Measurements from ENCODE around the gene COMMD6. TPM values are rescaled to one million over a fixed set of nuclear protein-coding genes. Genes with fewer than 3 reads are reported as not detected.

The COMMD6 gene
- total and polyA plus RNA-seq, 9 of the 15 experiments (the other 6 are each of a cell fraction or from before 2014, with no cell fraction given), result 32.6 to 116 (median 65.0) TPM

GRCh38 chr13:75511051-75511625, 26.5 kb downstream of the COMMD6 start (continued):
- TF ChIP-seq DEAF1 (CRISPR knock-in tag; IDR thresholded peaks at IDR 0.05) (no peak), SREBF2 (CRISPR knock-in tag; IDR thresholded peaks at IDR 0.05) (no peak), USF1 (CRISPR knock-in tag; IDR thresholded peaks at IDR 0.05) (no peak), RBM17 (IDR thresholded peaks at IDR 0.05; ENCODE audit: borderline replicate concordance, low read depth, low read length) (no peak), DACH1 (IDR thresholded peaks at IDR 0.05; ENCODE audit: partially characterized antibody) (no peak), NR3C1 (CRISPR knock-in tag; IDR thresholded peaks at IDR 0.05) (no peak)

- WGBS (ENCODE audit: insufficient coverage, low coverage, missing lambda C conversion rate), result 19% methylated on average over 4 of the region's 6 CpGs
- CTCF ChIA-PET (ENCODE audit: low intra/inter-chr PET ratio), result no interaction called here
- in situ Hi-C loops (cut with MboI), result no loop called here
- no peak for TF ChIP-seq CTCF (IDR thresholded peaks at IDR 0.05 in 2 of 3, conservative IDR thresholded peaks at IDR 0.05 in 1 of 3; ENCODE audit: insufficient read depth in 2 of 3, low read depth in 1 of 3, low read length in 3 of 3)
- no peak for TF ChIP-seq ZNF398 (CRISPR knock-in tag; IDR thresholded peaks at IDR 0.05)
- TF ChIP-seq COPS2 (conservative IDR thresholded peaks at IDR 0.05), result no peak
- TF ChIP-seq RNF2 (IDR thresholded peaks at IDR 0.05), result no peak
- no peak for TF ChIP-seq ZNF583 (CRISPR knock-in tag; IDR thresholded peaks at IDR 0.05)
- TF ChIP-seq ZC3H11A (IDR thresholded peaks at IDR 0.05; ENCODE audit: low read depth, low read length), result no peak
- TF ChIP-seq RBBP5 (IDR thresholded peaks at IDR 0.05; ENCODE audit: borderline replicate concordance, insufficient read depth, low read length, poor library complexity, severe bottlenecking), result no peak
- no peak for TF ChIP-seq HMBOX1 (IDR thresholded peaks at IDR 0.05)
These were observed 29.6 kb downstream of the COMMD6 start for GRCh38 chr13:75508002-75508548.

More at GRCh38 chr13:75508002-75508548, 29.6 kb downstream of the COMMD6 start:
- no peak overlapping the region; a peak in 1 of 4 replicates for H3K9ac ChIP-seq (ENCODE audit: insufficient read depth in 1 of 2, low read depth in 2 of 2, low read length in 2 of 2)
- intact Hi-C loops (cut with micrococcal nuclease), result no loop called here
- no peaks in the 10 kb centered on the region for H3K27me3 ChIP-seq (ENCODE audit: control insufficient read depth in 2 of 2, insufficient read depth in 2 of 2, low read length in 2 of 2)
- H2AFZ ChIP-seq (ENCODE audit: low read depth, low read length), result no peak overlapping the region
- no peaks in the 10 kb centered on the region for H3K9me1 ChIP-seq (ENCODE audit: control insufficient read depth, insufficient read depth, low read length)
- H3K4me1 ChIP-seq (replicated peaks in 1 of 2; ENCODE audit: control insufficient read depth in 2 of 2, insufficient read depth in 2 of 2, low read length in 2 of 2), result no peaks in the 10 kb centered on the region
- H4K20me1 ChIP-seq (replicated peaks; ENCODE audit: control insufficient read depth, insufficient read depth, low read length), result no peaks in the 10 kb centered on the region
- POLR2A ChIA-PET, result no interaction called here
- H3K4me2 ChIP-seq (ENCODE audit: insufficient read depth, low read length), result no peak overlapping the region
- no peaks in the 10 kb centered on the region for H3K79me2 ChIP-seq (ENCODE audit: control insufficient read depth, insufficient read depth, low read length)
- H3K9me3 ChIP-seq (replicated peaks; ENCODE audit: control insufficient read depth, insufficient read depth, low read depth, low read length), result no peaks in the 10 kb centered on the region
- BruUV-seq (replicated peaks), result no TSS peak
- no peak for ATAC-seq
- no peak overlapping the region for H3K4me3 ChIP-seq
- DNase-seq (ENCODE audit: extremely low read depth in 1 of 4, low spot score in 3 of 4), result no peak
- H3K27ac ChIP-seq (ENCODE audit: extremely low read depth, low read depth, low read length), result no peak overlapping the region
- H3K36me3 ChIP-seq (ENCODE audit: control insufficient read depth, insufficient read depth, low read length), result no peaks in the 10 kb centered on the region
- FAIRE-seq, result no peak

Data from K562 (cell line).